ENCODE measurements around the gene LSP1. TPM values are rescaled to one million over a fixed set of nuclear protein-coding genes. Genes with fewer than 3 reads are reported as not detected.

The LSP1 gene
- total RNA-seq, 1 donor from 2014 or later = 2.5 TPM

- Mint-ChIP-seq H3K27ac (ENCODE audit: unreplicated experiment) (no peak overlapping the region), H3K4me3 (ENCODE audit: unreplicated experiment) (no peak overlapping the region), H3K36me3 (ENCODE audit: unreplicated experiment) (no peaks in the 10 kb centered on the region), H3K9me3 (ENCODE audit: unreplicated experiment) (peaks cover 2% of the 10 kb centered on the region), H3K4me1 (ENCODE audit: low read depth, unreplicated experiment) (peaks cover 1% of the 10 kb centered on the region), H3K27me3 (ENCODE audit: unreplicated experiment) (peaks cover 9% of the 10 kb centered on the region)
- peak; percentile 83 for DNase-seq
- TF ChIP-seq CTCF (IDR thresholded peaks at IDR 0.05; ENCODE audit: partially characterized antibody, unreplicated experiment) = peak; percentile 69
These were observed 23.6 kb downstream of the LSP1 start for GRCh38 chr11:1876361-1877063.

- Mint-ChIP-seq H3K9me3 (ENCODE audit: unreplicated experiment) (peaks cover 2% of the 10 kb centered on the region), H3K4me1 (ENCODE audit: low read depth, unreplicated experiment) (peaks cover 1% of the 10 kb centered on the region), H3K27me3 (ENCODE audit: unreplicated experiment) (peaks cover 5% of the 10 kb centered on the region), H3K36me3 (ENCODE audit: unreplicated experiment) (no peaks in the 10 kb centered on the region), H3K4me3 (ENCODE audit: unreplicated experiment) (no peak overlapping the region), H3K27ac (ENCODE audit: unreplicated experiment) (no peak overlapping the region)
- peak; percentile 9 for DNase-seq
- TF ChIP-seq CTCF (IDR thresholded peaks at IDR 0.05; ENCODE audit: partially characterized antibody, unreplicated experiment) = no peak
These were observed 24.6 kb downstream of the LSP1 start for GRCh38 chr11:1877211-1878136.

- no peak for TF ChIP-seq CTCF (IDR thresholded peaks at IDR 0.05; ENCODE audit: partially characterized antibody, unreplicated experiment)
- Mint-ChIP-seq H3K4me3 (ENCODE audit: unreplicated experiment) (no peak overlapping the region), H3K36me3 (ENCODE audit: unreplicated experiment) (no peaks in the 10 kb centered on the region), H3K27ac (ENCODE audit: unreplicated experiment) (no peak overlapping the region), H3K27me3 (ENCODE audit: unreplicated experiment) (peaks cover 4% of the 10 kb centered on the region), H3K9me3 (ENCODE audit: unreplicated experiment) (peaks cover 2% of the 10 kb centered on the region), H3K4me1 (ENCODE audit: low read depth, unreplicated experiment) (peaks cover 1% of the 10 kb centered on the region)
- no peak for DNase-seq
These were observed 25.5 kb downstream of the LSP1 start for GRCh38 chr11:1878137-1879031.

- H3K4me1 Mint-ChIP-seq (ENCODE audit: low read depth, unreplicated experiment) = peaks cover 1% of the 10 kb centered on the region
- TF ChIP-seq CTCF (IDR thresholded peaks at IDR 0.05; ENCODE audit: partially characterized antibody, unreplicated experiment) = no peak
- no peak for DNase-seq
- peaks cover 4% of the 10 kb centered on the region for H3K27me3 Mint-ChIP-seq (ENCODE audit: unreplicated experiment)
- no peaks in the 10 kb centered on the region for H3K36me3 Mint-ChIP-seq (ENCODE audit: unreplicated experiment)
- H3K9me3 Mint-ChIP-seq (ENCODE audit: unreplicated experiment) = peaks cover 2% of the 10 kb centered on the region
- H3K27ac Mint-ChIP-seq (ENCODE audit: unreplicated experiment) = no peak overlapping the region
- no peak overlapping the region for H3K4me3 Mint-ChIP-seq (ENCODE audit: unreplicated experiment)
These were observed 26.6 kb downstream of the LSP1 start for GRCh38 chr11:1879342-1879940.

All from glutamatergic neuron (in vitro differentiated cells).